Choroid plexus epithelial cell (primary cell): ENCODE data around the gene PRDX4.
A peak's percentile ranks its signal among the peaks of the same experiment; 100 is the strongest.

ENCODE experiments used
- DNase-seq: peaks from one replicate; pipeline ENCODE4 v3.0.0-alpha.2; 2010; ENCODE audit warnings: low read depth
- H3K4me3 ChIP-seq: 2 replicates; pipeline ENCODE4 v1.5.1; 2011; ENCODE audit warnings: low read depth, mild to moderate bottlenecking, control low read depth, low read length, moderate library complexity
- CTCF ChIP-seq: conservative IDR thresholded peaks from 2 replicates; pipeline ENCODE4 v1.5.1; 2011; ENCODE audit warnings: low read depth, mild to moderate bottlenecking, control low read depth, inconsistent platforms, low read length, moderate library complexity

Gene PRDX4

DNA sequence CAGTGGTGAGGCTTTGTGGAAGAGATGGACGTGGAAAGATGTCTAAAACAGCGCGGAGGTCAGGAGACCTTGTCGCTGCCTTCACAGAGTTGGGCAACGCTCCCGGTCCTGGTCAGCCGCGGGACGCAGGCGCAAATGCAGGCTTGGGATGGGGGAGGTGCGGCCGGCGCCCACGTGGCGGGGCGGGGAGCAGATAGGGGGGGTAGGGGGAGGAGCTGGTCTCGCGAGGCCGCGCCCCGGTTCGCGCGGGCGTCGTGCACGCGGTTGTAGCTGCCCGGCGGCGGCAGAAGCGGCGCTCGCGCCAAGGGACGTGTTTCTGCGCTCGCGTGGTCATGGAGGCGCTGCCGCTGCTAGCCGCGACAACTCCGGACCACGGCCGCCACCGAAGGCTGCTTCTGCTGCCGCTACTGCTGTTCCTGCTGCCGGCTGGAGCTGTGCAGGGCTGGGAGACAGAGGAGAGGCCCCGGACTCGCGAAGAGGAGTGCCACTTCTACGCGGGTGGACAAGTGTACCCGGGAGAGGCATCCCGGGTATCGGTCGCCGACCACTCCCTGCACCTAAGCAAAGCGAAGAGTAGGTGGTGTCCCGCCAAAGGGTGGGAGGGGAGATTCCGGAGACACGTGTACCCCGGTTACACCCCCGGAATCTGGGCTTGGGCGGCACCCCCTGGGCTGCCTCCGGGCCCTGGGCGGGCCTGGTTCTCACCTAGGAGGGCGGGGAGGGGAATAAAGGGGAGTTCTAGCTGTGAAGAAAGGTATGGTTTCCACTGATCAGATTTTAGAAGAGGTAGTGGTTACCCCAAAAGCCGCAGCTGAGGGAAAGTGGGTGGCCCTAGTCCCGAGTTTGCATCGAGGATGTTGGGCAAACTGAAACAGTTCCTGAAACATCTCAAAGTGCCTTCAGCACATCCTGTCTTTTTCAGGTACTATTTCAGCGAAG is at the start of gene PRDX4:
Gene PRDX4 (plus strand): TSS at position 255 of the 939 bp plus-strand sequence. CDS start 78 bp downstream, at position 333.
- DNase-seq: peak; percentile 90
- no peak for TF ChIP-seq CTCF
- peak within 1 kb of the TSS; percentile 73 for H3K4me3 ChIP-seq

- TF ChIP-seq CTCF: no peak
- DNase-seq: no peak
- no peak overlapping the region for H3K4me3 ChIP-seq
Observed at GRCh38 chrX:23621621-23622265, 45.5 kb upstream of the PRDX4 start.

GRCh38 chrX:23623797-23624196 is 43.5 kb upstream of the PRDX4 start:
- no peak for TF ChIP-seq CTCF
- no peak for DNase-seq

GRCh38 chrX:23626651-23627050 is 40.6 kb upstream of the PRDX4 start:
- peak; percentile 22 for TF ChIP-seq CTCF
- H3K4me3 ChIP-seq: no peak overlapping the region
- no peak for DNase-seq

More at GRCh38 chrX:23623797-23624196, 43.5 kb upstream of the PRDX4 start:
- no peak overlapping the region for H3K4me3 ChIP-seq

DNA sequence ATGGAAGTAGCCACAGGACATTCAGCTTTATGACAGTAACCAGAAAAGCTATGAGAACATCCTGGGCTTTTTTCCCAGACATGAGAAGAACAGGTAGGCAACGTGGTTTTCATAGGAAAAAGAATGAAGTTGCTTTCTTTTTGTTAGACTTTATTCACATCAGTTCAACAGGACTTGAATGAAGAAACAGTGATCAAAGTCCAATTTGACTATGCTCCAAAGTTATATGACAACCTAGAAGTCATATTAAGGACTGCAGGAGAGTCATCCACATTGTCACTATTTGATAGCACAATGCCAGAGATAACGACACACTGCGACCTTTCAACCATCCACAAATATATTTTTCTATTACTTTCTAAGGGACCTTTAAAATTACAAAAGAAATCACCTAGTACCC is 39.2 kb upstream of the PRDX4 start:
- no peak for DNase-seq
- TF ChIP-seq CTCF: no peak

GRCh38 chrX:23631136-23631535 is 36.2 kb upstream of the PRDX4 start:
- no peak for DNase-seq
- no peak overlapping the region for H3K4me3 ChIP-seq
- no peak for TF ChIP-seq CTCF

More for the DNA sequence above, 39.2 kb upstream of the PRDX4 start:
- no peak overlapping the region for H3K4me3 ChIP-seq
